Measurements from ENCODE around the gene MAPK11.

The MAPK11 gene

GRCh38 chr22:50299785-50300619, 29.8 kb upstream of the MAPK11 start:
- no peaks in the 10 kb centered on the region for H3K27me3 ChIP-seq (ENCODE audit: control insufficient read depth in 1 of 2, insufficient read depth in 2 of 2, low read length in 2 of 2)
- peak overlapping the region; percentile 1 for H3K27ac ChIP-seq (ENCODE audit: low read depth, low read length)
- no peaks in the 10 kb centered on the region for H3K36me3 ChIP-seq (ENCODE audit: insufficient read depth, low read length)
- no peak overlapping the region for H3K9ac ChIP-seq (ENCODE audit: low read length)
- H3K9me3 ChIP-seq (ENCODE audit: low read length): no peaks in the 10 kb centered on the region
- peaks cover 69% of the 10 kb centered on the region for H3K4me1 ChIP-seq (ENCODE audit: insufficient read depth, low read length)
- H3K4me3 ChIP-seq (ENCODE audit: low read depth in 1 of 2, low read length in 2 of 2): no peak overlapping the region

- Histone ChIP-seq H3K27ac (ENCODE audit: low read depth, low read length) (peak overlapping the region; percentile 1), H3K27me3 (ENCODE audit: control insufficient read depth in 1 of 2, insufficient read depth in 2 of 2, low read length in 2 of 2) (no peaks in the 10 kb centered on the region), H3K4me1 (ENCODE audit: insufficient read depth, low read length) (peaks cover 68% of the 10 kb centered on the region), H3K36me3 (ENCODE audit: insufficient read depth, low read length) (no peaks in the 10 kb centered on the region), H3K9me3 (ENCODE audit: low read length) (no peaks in the 10 kb centered on the region), H3K9ac (ENCODE audit: low read length) (no peak overlapping the region), H3K4me3 (ENCODE audit: low read depth in 1 of 2, low read length in 2 of 2) (no peak overlapping the region)
Observed at GRCh38 chr22:50298937-50299784, 29.0 kb upstream of the MAPK11 start.

GRCh38 chr22:50298266-50298637, 28.1 kb upstream of the MAPK11 start:
- H3K27me3 ChIP-seq (ENCODE audit: control insufficient read depth in 1 of 2, insufficient read depth in 2 of 2, low read length in 2 of 2): no peaks in the 10 kb centered on the region
- no peaks in the 10 kb centered on the region for H3K9me3 ChIP-seq (ENCODE audit: low read length)
- H3K9ac ChIP-seq (ENCODE audit: low read length): no peak overlapping the region
- H3K4me3 ChIP-seq (ENCODE audit: low read depth in 1 of 2, low read length in 2 of 2): no peak overlapping the region
- no peaks in the 10 kb centered on the region for H3K36me3 ChIP-seq (ENCODE audit: insufficient read depth, low read length)
- H3K4me1 ChIP-seq (ENCODE audit: insufficient read depth, low read length): peaks cover 66% of the 10 kb centered on the region
- no peak overlapping the region for H3K27ac ChIP-seq (ENCODE audit: low read depth, low read length)

- H3K27ac ChIP-seq (ENCODE audit: low read depth, low read length): no peak overlapping the region
- H3K4me1 ChIP-seq (ENCODE audit: insufficient read depth, low read length): peaks cover 65% of the 10 kb centered on the region
- H3K36me3 ChIP-seq (ENCODE audit: insufficient read depth, low read length): no peaks in the 10 kb centered on the region
- H3K9ac ChIP-seq (ENCODE audit: low read length): no peak overlapping the region
- no peaks in the 10 kb centered on the region for H3K27me3 ChIP-seq (ENCODE audit: control insufficient read depth in 1 of 2, insufficient read depth in 2 of 2, low read length in 2 of 2)
- no peak overlapping the region for H3K4me3 ChIP-seq (ENCODE audit: low read depth in 1 of 2, low read length in 2 of 2)
- H3K9me3 ChIP-seq (ENCODE audit: low read length): no peaks in the 10 kb centered on the region
Observed at GRCh38 chr22:50297510-50298265, 27.5 kb upstream of the MAPK11 start.

GRCh38 chr22:50296658-50297490, 26.7 kb upstream of the MAPK11 start:
- no peaks in the 10 kb centered on the region for H3K27me3 ChIP-seq (ENCODE audit: control insufficient read depth in 1 of 2, insufficient read depth in 2 of 2, low read length in 2 of 2)
- no peak overlapping the region for H3K4me3 ChIP-seq (ENCODE audit: low read depth in 1 of 2, low read length in 2 of 2)
- H3K9me3 ChIP-seq (ENCODE audit: low read length): no peaks in the 10 kb centered on the region
- no peak overlapping the region for H3K27ac ChIP-seq (ENCODE audit: low read depth, low read length)
- H3K4me1 ChIP-seq (ENCODE audit: insufficient read depth, low read length): peaks cover 62% of the 10 kb centered on the region
- H3K9ac ChIP-seq (ENCODE audit: low read length): no peak overlapping the region
- peaks cover under 1% of the 10 kb centered on the region for H3K36me3 ChIP-seq (ENCODE audit: insufficient read depth, low read length)

GRCh38 chr22:50294319-50294656, 24.1 kb upstream of the MAPK11 start:
- H3K27me3 ChIP-seq (ENCODE audit: control insufficient read depth in 1 of 2, insufficient read depth in 2 of 2, low read length in 2 of 2): no peaks in the 10 kb centered on the region
- no peaks in the 10 kb centered on the region for H3K9me3 ChIP-seq (ENCODE audit: low read length)
- H3K36me3 ChIP-seq (ENCODE audit: insufficient read depth, low read length): peaks cover 15% of the 10 kb centered on the region
- no peak overlapping the region for H3K9ac ChIP-seq (ENCODE audit: low read length)
- H3K4me3 ChIP-seq (ENCODE audit: low read depth in 1 of 2, low read length in 2 of 2): no peak overlapping the region
- H3K4me1 ChIP-seq (ENCODE audit: insufficient read depth, low read length): peaks cover 48% of the 10 kb centered on the region
- H3K27ac ChIP-seq (ENCODE audit: low read depth, low read length): peak overlapping the region; percentile 68

GRCh38 chr22:50293441-50294318, 23.5 kb upstream of the MAPK11 start:
- Histone ChIP-seq H3K27ac (ENCODE audit: low read depth, low read length) (peak overlapping the region; percentile 68), H3K9ac (ENCODE audit: low read length) (no peak overlapping the region), H3K36me3 (ENCODE audit: insufficient read depth, low read length) (peaks cover 21% of the 10 kb centered on the region), H3K27me3 (ENCODE audit: control insufficient read depth in 1 of 2, insufficient read depth in 2 of 2, low read length in 2 of 2) (no peaks in the 10 kb centered on the region), H3K9me3 (ENCODE audit: low read length) (no peaks in the 10 kb centered on the region), H3K4me3 (ENCODE audit: low read depth in 1 of 2, low read length in 2 of 2) (peak overlapping the region in 1 of 2 donors; percentile 18), H3K4me1 (ENCODE audit: insufficient read depth, low read length) (peaks cover 44% of the 10 kb centered on the region)

- H3K27ac ChIP-seq (ENCODE audit: low read depth, low read length): peak overlapping the region; percentile 68
- no peak overlapping the region for H3K9ac ChIP-seq (ENCODE audit: low read length)
- no peaks in the 10 kb centered on the region for H3K9me3 ChIP-seq (ENCODE audit: low read length)
Observed at GRCh38 chr22:50292643-50293440, 22.7 kb upstream of the MAPK11 start.

GRCh38 chr22:50289942-50290630, 19.9 kb upstream of the MAPK11 start:
- peaks cover 49% of the 10 kb centered on the region for H3K36me3 ChIP-seq (ENCODE audit: insufficient read depth, low read length)
- no peaks in the 10 kb centered on the region for H3K27me3 ChIP-seq (ENCODE audit: control insufficient read depth in 1 of 2, insufficient read depth in 2 of 2, low read length in 2 of 2)
- no peak overlapping the region for H3K9ac ChIP-seq (ENCODE audit: low read length)
- no peak overlapping the region for H3K4me3 ChIP-seq (ENCODE audit: low read depth in 1 of 2, low read length in 2 of 2)
- H3K4me1 ChIP-seq (ENCODE audit: insufficient read depth, low read length): peaks cover 25% of the 10 kb centered on the region
- no peaks in the 10 kb centered on the region for H3K9me3 ChIP-seq (ENCODE audit: low read length)
- no peak overlapping the region for H3K27ac ChIP-seq (ENCODE audit: low read depth, low read length)

More at GRCh38 chr22:50292643-50293440, 22.7 kb upstream of the MAPK11 start:
- H3K27me3 ChIP-seq (ENCODE audit: control insufficient read depth in 1 of 2, insufficient read depth in 2 of 2, low read length in 2 of 2): no peaks in the 10 kb centered on the region
- H3K4me1 ChIP-seq (ENCODE audit: insufficient read depth, low read length): peaks cover 43% of the 10 kb centered on the region
- peaks cover 29% of the 10 kb centered on the region for H3K36me3 ChIP-seq (ENCODE audit: insufficient read depth, low read length)
- H3K4me3 ChIP-seq (ENCODE audit: low read depth in 1 of 2, low read length in 2 of 2): peak overlapping the region; percentile 18 to 24

Data from muscle layer of colon (tissue), 2 donors.